ENCODE data around the gene TPR.
A peak's percentile ranks its signal among the peaks of the same experiment; 100 is the strongest.

TPR gene

GRCh38 chr1:186327331-186327730 lies 47.7 kb downstream of the TPR start:
- DNase-seq (ENCODE audit: low read depth, low spot score): no peak

DNA sequence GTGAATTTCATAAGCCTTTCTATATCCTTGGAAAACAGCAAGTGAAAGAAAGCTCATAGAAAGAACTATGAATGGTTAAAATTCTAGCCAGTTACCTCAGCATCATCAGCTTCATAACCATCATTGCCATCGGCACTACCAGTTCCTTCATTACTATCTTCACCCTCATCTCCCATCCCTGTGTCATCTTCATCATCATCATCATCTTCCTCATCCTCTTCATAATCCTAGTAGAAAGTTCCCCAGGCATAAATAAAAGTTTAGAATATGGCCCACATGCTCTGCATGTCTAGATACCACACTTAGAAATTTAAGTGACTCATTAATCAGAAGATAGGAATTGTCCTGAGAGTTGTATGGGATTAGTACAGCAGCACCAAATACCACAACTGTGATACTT lies 49.0 kb downstream of the TPR start:
- DNase-seq (ENCODE audit: low read depth, low spot score): no peak

- no peak for DNase-seq (ENCODE audit: low read depth, low spot score)
Observed at GRCh38 chr1:186325239-186325638, 49.8 kb downstream of the TPR start.

DNA sequence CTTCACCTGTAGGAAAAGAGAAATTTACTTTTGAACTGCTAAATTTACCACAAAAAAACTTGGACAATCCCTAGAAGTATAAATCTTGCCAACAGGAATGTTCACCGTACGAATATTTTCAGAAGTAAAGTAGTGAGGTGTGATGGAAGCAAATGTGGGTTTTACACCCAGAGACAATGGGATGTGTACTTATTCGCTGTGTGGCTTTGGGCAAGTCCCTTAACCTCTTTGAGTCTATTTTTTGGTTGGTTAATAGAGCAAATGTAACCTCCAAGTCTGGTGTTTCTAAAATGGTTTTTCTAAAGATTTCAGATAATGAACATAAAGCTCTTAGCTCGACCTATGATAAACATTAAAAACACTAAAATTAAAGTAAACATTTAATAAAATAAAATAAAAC lies 51.2 kb downstream of the TPR start:
- no peak for DNase-seq (ENCODE audit: low read depth, low spot score)

- DNase-seq (ENCODE audit: low read depth, low spot score): no peak
Observed at GRCh38 chr1:186315570-186315969, 59.5 kb downstream of the TPR start.

DNA sequence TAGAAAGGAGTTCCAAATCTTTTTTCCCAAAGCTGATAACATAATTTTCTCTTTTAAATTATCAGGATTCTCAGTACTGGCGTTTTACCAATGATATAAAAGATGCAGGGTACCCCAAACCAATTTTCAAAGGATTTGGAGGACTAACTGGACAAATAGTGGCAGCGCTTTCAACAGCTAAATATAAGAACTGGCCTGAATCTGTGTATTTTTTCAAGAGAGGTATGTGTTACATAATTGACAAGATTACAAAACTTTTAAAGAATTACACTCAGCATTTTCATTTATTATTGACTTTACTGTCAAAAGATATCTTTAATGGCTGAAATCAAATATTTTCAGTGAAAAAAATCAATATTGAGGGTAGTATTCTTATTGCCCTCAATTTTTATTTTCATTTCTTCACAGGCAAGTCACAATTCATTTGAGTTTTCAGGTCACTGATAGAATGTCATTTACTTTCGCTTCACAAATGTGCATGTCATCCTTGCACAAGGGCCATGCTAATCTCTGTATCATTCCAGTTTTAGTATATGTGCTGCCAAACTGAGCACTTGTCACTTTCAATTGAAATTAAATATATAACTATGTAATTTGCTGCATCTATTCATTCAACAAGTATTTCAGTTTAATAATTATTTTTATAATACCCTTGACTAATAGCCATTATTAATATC lies 63.5 kb downstream of the TPR start:
- no peak for DNase-seq (ENCODE audit: low read depth, low spot score)

- no peak for DNase-seq (ENCODE audit: low read depth, low spot score)
Observed at GRCh38 chr1:186310307-186310706, 64.7 kb downstream of the TPR start.

DNA sequence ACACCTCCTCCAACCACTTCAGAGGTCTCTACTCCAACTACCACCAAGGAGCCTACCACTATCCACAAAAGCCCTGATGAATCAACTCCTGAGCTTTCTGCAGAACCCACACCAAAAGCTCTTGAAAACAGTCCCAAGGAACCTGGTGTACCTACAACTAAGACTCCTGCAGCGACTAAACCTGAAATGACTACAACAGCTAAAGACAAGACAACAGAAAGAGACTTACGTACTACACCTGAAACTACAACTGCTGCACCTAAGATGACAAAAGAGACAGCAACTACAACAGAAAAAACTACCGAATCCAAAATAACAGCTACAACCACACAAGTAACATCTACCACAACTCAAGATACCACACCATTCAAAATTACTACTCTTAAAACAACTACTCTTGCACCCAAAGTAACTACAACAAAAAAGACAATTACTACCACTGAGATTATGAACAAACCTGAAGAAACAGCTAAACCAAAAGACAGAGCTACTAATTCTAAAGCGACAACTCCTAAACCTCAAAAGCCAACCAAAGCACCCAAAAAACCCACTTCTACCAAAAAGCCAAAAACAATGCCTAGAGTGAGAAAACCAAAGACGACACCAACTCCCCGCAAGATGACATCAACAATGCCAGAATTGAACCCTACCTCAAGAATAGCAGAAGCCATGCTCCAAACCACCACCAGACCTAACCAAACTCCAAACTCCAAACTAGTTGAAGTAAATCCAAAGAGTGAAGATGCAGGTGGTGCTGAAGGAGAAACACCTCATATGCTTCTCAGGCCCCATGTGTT lies 66.6 kb downstream of the TPR start:
- no peak for DNase-seq (ENCODE audit: low read depth, low spot score)

DNA sequence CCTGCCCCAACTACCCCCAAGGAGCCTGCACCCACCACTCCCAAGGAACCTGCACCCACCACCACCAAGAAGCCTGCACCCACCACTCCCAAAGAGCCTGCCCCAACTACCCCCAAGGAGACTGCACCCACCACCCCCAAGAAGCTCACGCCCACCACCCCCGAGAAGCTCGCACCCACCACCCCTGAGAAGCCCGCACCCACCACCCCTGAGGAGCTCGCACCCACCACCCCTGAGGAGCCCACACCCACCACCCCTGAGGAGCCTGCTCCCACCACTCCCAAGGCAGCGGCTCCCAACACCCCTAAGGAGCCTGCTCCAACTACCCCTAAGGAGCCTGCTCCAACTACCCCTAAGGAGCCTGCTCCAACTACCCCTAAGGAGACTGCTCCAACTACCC lies 67.6 kb downstream of the TPR start:
- DNase-seq (ENCODE audit: low read depth, low spot score): no peak

GRCh38 chr1:186306533-186306932 lies 68.5 kb downstream of the TPR start:
- DNase-seq (ENCODE audit: low read depth, low spot score): no peak

DNA sequence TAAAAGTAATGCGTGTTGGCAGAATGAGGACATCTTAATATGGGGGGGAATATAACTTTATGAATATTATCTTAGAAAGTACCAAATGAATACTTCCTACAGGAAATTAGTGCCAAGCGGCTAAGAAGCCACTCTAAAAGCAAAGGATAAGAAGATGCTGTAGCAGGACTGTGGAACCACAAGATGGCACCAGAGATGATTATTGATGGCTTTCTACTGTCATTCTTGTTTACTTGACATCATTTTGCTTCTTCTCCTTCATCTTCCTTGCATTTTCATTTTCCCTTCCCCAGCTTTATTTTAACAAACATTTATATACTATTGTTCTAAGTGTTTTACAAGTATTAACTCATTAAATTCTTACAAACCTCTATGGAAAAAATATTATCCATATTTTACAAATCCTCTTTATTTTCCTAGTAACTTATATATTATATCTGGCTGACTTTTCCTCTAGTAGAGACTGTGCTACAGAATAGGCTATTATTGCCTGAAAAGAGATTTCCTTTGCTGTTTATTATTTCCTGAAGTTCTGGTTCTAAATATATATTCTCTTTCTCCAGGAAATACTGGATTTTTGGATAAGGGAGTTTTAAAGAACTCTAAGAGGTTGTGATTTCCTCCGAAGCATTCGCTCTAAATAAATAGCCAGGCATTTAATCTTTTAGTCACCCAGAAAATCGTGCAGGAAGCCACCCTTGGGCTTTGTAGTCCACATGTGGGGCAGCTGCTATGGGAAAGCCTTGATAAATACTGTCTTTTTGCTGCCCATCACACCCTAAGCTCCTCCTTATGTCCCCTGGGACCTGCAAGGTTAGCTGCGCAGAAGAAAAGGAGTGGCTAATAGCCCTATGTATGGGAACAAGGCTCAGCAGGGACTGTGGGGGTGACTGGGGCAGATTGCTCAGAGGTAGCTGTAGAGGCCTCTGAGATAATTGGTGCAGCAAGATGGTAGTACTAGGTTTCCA lies 69.8 kb downstream of the TPR start:
- DNase-seq (ENCODE audit: low read depth, low spot score): peak; percentile 15

GRCh38 chr1:186303911-186304310 lies 71.1 kb downstream of the TPR start:
- no peak for DNase-seq (ENCODE audit: low read depth, low spot score)

- no peak for DNase-seq (ENCODE audit: low read depth, low spot score)
Observed at GRCh38 chr1:186302381-186302920, 72.6 kb downstream of the TPR start.

DNA sequence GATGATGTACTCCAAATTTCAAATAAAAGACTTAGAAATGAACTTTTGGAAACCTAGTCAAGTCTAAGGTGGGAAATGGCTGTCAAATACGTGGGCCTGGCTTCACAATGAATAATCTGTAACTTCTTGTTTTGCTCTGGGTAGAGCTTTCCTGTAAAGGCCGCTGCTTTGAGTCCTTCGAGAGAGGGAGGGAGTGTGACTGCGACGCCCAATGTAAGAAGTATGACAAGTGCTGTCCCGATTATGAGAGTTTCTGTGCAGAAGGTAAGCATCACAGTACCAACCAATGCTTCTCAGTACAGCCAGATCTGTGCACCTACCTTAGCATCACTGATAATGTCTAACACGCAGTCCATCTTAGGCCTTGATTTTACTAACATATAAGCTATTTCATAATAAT lies 73.6 kb downstream of the TPR start:
- DNase-seq (ENCODE audit: low read depth, low spot score): no peak

GRCh38 chr1:186300056-186300455 lies 75.0 kb downstream of the TPR start:
- DNase-seq (ENCODE audit: low read depth, low spot score): no peak

GRCh38 chr1:186299570-186299969 lies 75.5 kb downstream of the TPR start:
- no peak for DNase-seq (ENCODE audit: low read depth, low spot score)

DNA sequence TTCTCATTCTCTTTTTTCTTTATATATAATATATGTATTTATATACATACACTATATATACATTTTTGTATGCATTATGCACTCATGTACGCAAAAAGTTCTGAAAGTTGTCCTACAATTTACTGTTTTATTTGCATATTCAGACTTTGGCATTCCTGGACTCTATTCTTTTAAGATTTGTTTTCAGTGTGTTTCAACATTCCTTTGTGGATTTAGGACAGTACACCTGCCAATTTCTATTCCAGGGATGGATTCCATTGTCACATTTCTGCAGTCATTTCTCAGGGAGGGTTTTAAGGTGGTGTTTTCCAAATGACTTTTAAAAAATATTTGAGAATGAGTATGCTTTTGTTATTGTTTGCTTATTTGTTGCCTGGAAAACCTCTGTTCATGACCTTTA lies 76.2 kb downstream of the TPR start:
- DNase-seq (ENCODE audit: low read depth, low spot score): no peak

DNA sequence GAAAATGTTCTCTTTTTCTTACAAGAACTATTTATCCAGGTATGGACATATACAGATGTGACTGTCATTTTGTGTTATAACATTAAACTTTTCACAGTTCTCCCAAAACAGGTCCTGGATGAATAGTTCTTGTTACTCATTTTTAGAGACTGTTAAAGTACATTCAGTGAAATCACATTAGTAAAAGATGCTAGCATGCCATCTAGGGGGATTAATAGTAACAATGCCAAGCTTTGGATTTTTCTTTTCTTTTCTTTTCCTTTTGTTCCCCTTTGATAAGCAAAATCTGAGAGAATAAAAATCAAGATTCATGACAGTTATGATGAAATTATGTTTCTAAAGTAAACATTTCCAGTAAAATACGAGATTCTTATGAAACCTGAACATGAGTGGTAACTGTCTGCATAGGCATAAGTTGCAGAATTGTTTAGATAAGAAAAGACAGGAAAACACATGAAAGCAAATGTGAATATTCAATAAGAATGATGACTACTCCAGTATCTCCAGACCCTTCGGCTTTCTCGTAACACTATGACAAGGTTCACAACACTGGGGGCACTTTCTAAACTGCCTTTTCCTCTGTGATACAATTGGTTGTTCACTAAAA lies 77.5 kb downstream of the TPR start:
- no peak for DNase-seq (ENCODE audit: low read depth, low spot score)

GRCh38 chr1:186295980-186296379 lies 79.1 kb downstream of the TPR start, which contains the start of gene PRG4:
Gene PRG4 (plus strand): TSS chr1:186296279.
- no peak for DNase-seq (ENCODE audit: low read depth, low spot score)

GRCh38 chr1:186292875-186293274 lies 82.2 kb downstream of the TPR start:
- no peak for DNase-seq (ENCODE audit: low read depth, low spot score)

DNA sequence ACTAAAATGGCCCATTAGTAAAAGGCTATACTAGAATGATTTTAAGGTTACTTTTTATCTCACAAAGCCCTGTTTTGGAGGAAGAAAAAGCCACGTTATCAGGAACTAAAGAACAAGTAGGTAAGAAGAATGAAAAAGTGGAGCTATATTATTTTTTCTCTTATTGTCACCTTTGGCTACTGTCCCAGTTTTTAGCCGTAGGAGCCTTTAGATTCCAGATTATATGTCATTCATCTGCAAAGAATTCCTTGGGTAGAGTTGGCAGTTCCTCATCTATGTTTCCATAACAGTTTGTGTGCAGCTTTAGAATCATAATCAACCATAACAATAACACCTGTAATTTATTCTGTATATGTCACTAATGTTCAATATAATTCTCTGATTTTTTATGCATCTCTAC lies 83.8 kb downstream of the TPR start:
- DNase-seq (ENCODE audit: low read depth, low spot score): no peak
